ENCODE measurements around the gene VPS35.
"Not testable (repeated sequence)": the region's sequence is repeated elsewhere in the genome, so short reads cannot be mapped to it uniquely, and the experiment has no call there.

The VPS35 gene

DNA sequence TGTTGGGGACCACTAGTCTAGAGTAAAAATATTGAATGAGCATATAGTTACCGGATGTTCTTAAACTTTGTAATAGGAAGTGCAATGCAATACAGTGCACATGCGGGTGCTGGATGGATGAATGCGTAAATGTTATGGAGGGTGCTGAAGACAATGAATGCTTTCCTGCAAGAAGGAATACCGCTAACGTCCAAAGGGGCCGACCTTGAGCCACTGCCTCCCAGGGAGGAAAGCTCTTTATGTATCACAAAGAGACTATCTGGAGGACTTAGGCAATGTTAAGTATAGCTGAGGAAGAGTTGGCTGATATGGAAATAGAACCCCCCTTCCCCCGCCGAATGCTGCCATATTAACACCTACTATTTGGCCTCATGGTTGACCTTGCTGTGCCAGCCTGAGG, 40.3 kb downstream of the VPS35 start:
- H3K4me1 Mint-ChIP-seq: no peaks in the 10 kb centered on the region
- no peaks in the 10 kb centered on the region for H3K27me3 Mint-ChIP-seq
- H3K4me3 Mint-ChIP-seq: no peak overlapping the region
- peaks cover 11 to 14% of the 10 kb centered on the region in 2 donors for H3K9me3 Mint-ChIP-seq
- DNase-seq (no peak), ATAC-seq (no peak)
- H3K27ac Mint-ChIP-seq: no peak overlapping the region

DNA sequence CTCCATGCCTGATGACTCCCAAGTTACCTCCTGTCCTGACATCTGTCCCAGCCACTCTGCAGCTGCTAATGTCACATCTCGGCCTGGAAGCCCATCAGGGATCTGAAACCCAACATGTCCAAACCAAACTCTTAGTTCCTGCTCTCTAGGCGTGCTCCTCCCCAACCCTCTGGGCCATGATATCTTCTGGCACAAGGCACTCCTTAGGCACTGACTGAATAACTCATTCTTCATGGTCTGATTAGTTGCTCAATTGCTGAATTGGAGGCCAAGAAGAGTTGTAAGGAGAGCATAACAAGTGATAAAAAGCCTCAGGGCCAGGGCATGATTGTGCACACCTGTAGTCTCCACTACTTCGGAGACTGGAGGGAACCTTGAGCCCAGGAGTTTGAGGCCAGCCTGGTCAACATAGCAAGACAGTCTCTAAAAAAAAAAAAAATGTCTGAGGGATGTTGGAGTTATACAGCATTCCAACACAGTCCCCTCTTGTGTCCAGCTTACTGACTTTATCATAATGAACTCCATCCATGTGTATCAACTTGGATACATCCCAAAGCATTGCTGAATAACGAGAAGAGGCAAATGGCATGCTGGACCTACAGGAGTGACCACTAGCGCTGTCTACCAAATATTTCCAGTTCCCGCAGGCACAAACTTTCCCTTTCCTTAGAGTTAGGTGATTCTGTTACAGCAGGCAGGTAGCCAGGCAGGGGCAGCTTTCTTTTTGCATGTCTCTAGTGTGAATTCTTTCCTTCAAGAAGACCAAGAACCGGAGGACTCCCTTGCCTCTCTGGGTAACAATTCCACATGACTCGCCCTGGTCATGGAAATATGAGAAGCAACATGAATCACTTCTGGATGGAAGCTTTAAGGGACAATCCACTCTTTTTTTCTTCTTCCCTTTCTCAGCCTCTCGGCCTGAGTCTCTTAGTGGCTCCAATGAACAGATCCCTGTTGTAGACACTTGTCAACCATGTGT, 49.7 kb downstream of the VPS35 start:
- H3K9me3 Mint-ChIP-seq: peaks cover 15% of the 10 kb centered on the region in 2 donors
- H3K27ac Mint-ChIP-seq: no peak overlapping the region
- ATAC-seq: no peak
- DNase-seq: no peak
- no peaks in the 10 kb centered on the region for H3K4me1 Mint-ChIP-seq
- no peaks in the 10 kb centered on the region for H3K27me3 Mint-ChIP-seq
- H3K4me3 Mint-ChIP-seq: no peak overlapping the region

DNA sequence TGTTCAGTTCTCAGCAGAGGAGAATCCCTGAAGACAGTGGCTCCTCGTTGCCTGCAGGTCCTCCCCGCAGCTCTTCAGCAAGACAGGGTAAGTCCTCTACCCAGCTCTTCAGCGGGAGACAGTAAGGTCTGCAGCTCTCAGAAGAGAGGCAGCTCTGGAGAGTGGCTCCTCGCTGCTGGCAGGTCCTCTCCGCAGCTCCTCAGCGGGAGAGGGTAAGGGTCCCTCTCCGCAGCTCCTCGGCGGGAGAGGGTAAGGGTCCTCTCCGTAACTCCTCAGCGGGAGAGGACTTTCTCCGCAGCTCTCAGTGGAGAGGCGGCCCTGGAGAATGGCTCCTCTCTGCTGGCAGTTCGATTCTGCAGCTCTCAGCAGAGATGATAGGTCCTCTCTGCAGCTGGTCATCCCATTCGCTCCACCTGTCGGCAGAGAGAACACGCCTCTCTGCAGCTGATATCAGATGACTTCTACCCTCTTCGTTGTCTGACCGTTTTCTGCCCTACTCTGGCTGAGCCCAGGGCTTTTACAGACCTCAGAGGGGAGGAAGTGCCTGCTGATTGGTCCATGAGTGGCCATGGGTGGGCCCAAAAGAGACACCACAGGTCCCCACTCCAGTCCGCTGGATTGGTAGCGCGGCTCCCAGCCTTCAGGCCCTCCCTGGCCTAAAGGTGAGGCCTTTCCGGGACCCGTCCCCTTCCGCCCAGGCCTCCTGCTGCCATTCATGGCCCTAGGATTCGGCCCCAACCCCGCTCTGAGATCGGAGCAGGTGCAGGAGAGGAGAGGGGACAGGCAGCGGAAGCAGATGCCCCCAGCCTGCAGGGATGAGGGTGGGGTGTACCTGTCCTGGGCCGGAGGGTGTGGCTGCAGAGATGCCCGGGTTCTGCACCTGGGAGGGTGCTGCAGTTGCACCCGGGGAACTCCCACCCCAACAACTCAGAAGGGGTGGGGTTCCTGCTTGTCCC, 55.9 kb downstream of the VPS35 start:
- Mint-ChIP-seq H3K9me3 (no peaks in the 10 kb centered on the region), H3K27me3 (no peaks in the 10 kb centered on the region), H3K4me1 (no peaks in the 10 kb centered on the region), H3K4me3 (no peak overlapping the region), H3K27ac (no peak overlapping the region)
- DNase-seq (no peak), ATAC-seq (peak; percentile 26)

DNA sequence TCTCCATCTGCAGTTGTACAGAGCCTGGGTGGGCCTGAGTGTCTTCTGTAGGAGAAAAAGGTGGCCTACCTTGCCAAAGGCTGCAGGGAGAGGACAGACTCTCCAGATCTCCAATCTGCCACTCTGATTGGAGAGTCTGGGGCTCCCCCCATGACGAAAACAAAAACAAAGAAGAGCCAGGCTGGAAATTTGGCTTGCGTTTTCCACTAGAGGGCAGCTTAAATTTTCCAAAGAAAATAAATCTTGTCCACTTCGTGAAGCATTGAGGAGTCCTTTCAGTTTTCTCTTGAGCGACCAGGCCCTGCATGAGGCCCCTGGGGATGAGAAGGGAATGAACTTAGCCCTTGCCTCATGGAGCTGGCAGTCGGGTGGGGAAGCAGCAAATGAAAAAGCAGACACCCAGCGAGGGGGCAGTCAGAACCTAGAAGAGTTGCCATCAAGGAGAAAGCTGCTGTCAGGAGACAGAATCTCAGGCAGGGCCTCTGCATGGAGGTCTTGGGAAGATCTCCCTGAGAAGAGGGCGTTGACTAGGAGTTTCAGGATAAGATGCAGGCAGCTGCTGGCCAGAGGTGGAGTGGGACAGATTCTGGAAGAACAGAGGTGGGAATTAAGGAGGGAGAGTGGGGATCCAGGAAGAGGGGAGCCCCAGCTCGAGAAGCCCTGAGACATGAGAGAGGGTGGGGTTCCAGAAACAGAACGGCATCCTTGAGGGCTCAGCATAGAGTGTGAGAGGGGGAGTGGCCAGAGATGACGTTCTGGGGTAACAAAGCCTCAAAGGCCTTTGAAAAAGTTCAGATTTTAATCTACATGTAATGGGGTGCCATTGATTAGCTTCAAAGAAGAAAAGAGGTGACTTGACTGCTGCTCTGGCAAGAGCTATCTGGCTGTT, 59.4 kb downstream of the VPS35 start:
- Mint-ChIP-seq H3K4me3 (no peak overlapping the region), H3K27me3 (no peaks in the 10 kb centered on the region), H3K9me3 (no peaks in the 10 kb centered on the region), H3K4me1 (no peaks in the 10 kb centered on the region), H3K27ac (no peak overlapping the region)
- ATAC-seq (no peak), DNase-seq (no peak)

DNA sequence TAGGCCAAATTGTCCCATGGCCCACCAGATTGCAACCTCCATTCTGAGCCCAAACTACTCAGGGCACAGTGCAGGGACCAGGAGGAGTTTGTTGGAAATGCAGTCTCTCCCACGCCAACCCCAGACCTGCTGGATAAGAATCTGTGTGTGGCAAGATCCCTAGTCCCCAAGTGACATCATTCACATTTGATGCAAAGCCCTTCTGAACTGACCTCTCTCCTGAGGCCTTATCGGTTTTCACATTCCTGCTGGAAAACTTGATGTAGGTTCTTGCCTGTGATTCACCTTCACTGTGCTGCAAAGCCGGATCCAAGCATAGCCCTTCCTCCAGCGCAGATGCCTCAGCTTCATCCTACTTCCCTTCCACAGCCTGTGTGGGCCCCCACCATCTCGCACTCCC, 61.2 kb downstream of the VPS35 start:
- no peak overlapping the region for H3K4me3 Mint-ChIP-seq
- ATAC-seq (no peak), DNase-seq (no peak)
- H3K27ac Mint-ChIP-seq: no peak overlapping the region
- H3K9me3 Mint-ChIP-seq: no peaks in the 10 kb centered on the region
- no peaks in the 10 kb centered on the region for H3K27me3 Mint-ChIP-seq
- no peaks in the 10 kb centered on the region for H3K4me1 Mint-ChIP-seq

DNA sequence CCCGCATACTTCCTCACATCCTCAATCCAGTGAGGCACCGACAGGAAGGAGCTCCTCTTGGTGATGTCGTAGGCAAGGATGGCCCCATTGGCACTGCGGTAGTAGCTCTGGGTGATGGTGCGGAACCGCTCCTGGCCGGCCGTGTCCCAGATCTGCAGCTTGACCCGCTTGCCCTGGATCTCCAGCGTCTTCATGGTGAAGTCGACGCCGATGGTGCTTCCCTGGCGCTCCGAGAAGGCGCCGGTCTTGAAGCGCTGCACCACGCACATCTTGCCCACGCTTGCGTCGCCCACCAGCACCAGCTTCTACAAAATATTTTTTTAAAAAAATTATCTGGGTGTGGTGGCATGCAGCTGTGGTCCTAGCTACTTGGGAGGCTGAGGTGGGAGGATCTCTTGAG, 62.3 kb downstream of the VPS35 start:
- not testable (repeated sequence) for H3K27me3 Mint-ChIP-seq, H3K4me1 Mint-ChIP-seq, H3K4me3 Mint-ChIP-seq, ATAC-seq, H3K27ac Mint-ChIP-seq, DNase-seq, H3K9me3 Mint-ChIP-seq

DNA sequence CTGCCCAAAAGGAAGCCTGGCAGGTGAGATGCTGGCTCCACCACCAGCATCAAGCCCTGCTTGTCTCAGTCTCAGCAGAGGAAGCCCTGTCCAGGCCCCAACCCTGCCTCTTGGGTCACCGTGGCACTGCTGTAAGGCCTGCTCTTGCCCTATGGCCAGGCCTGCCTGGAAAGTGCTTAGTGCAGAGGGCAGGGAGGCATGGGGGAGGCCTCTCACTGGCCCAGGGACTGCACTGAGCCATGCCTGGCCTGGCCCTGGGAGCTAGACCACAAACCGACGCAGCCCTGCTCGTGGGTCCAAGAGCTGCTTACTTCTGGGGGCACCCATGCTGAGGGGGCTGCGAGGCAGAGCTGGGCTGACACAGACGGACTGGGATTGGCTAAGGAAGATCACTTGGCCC, 64.1 kb downstream of the VPS35 start:
- H3K9me3 Mint-ChIP-seq, DNase-seq, H3K27me3 Mint-ChIP-seq, ATAC-seq, H3K27ac Mint-ChIP-seq, H3K4me3 Mint-ChIP-seq: not testable (repeated sequence)
- H3K4me1 Mint-ChIP-seq: peaks cover 15% of the 10 kb centered on the region

DNA sequence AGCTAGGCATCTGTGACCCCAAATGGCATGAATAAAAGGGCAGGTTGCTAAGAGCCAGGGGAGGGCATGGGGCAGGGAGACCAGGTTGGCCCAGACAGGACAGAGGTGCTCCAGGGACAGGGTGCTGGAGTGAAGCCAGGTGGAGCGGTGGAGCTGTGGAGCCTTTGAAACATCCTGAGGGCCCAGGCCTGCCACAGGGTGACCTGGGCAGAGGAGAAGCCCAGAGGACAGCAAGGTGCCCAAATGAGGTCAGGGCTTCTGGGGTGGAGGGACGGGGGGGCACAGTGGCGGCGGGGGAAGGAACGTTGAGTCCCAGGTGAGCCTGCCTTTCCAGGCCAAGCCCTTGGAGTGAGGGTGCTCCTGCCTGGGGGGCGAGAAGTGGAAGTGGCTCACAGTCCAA, 65.3 kb downstream of the VPS35 start:
- not testable (repeated sequence) for ATAC-seq, H3K4me3 Mint-ChIP-seq, H3K9me3 Mint-ChIP-seq, H3K27me3 Mint-ChIP-seq, H3K27ac Mint-ChIP-seq, DNase-seq
- H3K4me1 Mint-ChIP-seq: peaks cover 15% of the 10 kb centered on the region

DNA sequence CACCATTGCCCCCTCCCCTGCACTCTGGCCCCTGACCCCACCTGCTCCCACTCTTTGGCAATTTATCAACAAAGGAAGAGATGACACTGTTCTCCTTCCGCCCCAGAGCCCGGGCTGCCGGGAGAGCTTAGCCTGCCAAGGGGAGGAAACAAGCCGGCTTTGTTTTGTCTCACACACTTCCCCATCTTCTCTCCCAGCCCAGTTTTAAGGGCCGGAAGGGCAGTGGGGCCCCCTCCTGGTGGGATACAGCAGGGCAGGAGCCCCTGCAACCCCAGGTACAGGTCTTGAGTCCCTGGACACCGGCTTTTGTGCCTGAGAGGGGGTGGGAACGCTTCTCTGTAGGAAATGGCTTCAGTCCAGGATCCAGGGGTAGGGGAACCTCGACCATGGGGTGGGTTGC, 65.7 kb downstream of the VPS35 start:
- ATAC-seq: peak; percentile 21
- peaks cover 15% of the 10 kb centered on the region for H3K4me1 Mint-ChIP-seq
- peak in 1 of 2 donors; percentile 14 for DNase-seq
- H3K4me3 Mint-ChIP-seq, H3K27me3 Mint-ChIP-seq, H3K9me3 Mint-ChIP-seq, H3K27ac Mint-ChIP-seq: not testable (repeated sequence)

DNA sequence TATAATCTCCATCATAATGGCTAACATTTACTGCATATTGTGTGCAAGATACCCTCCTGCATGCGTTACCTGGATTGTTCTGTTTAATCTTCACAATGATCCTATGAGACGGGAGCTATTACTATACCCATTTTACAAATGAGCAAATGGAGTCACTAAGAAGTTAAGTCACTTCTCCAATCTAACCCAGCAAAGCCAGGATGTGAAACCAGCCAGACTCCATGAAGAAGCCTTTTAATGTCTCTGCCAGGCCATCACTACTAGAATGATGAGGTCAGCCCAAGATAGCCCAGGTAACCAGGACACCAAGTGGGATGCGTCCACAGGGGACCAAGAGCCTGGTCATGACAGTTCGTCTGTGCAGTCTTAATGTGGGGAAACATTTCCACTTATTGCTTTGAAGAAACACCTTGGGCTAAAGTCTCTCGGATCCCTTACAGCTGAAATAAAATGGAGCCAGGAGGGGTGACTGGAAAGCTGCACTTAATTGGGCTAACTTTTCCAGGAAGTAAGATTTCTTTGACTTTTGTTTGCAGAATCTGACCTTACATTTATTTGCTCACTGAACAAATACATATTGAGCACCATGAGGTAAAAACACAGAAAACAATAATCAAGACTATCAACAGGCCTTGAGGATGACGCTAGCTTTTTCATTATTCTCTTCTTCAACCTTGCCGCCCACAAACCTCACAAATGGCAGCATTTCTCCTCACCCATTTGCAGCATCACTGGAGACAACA, 66.9 kb downstream of the VPS35 start:
- Mint-ChIP-seq H3K9me3 (no peaks in the 10 kb centered on the region), H3K4me1 (peaks cover 15% of the 10 kb centered on the region), H3K4me3 (peak overlapping the region; percentile 93 to 98), H3K27ac (peak overlapping the region in 1 of 2 donors; percentile 98), H3K27me3 (no peaks in the 10 kb centered on the region)
- DNase-seq (no peak), ATAC-seq (no peak)

DNA sequence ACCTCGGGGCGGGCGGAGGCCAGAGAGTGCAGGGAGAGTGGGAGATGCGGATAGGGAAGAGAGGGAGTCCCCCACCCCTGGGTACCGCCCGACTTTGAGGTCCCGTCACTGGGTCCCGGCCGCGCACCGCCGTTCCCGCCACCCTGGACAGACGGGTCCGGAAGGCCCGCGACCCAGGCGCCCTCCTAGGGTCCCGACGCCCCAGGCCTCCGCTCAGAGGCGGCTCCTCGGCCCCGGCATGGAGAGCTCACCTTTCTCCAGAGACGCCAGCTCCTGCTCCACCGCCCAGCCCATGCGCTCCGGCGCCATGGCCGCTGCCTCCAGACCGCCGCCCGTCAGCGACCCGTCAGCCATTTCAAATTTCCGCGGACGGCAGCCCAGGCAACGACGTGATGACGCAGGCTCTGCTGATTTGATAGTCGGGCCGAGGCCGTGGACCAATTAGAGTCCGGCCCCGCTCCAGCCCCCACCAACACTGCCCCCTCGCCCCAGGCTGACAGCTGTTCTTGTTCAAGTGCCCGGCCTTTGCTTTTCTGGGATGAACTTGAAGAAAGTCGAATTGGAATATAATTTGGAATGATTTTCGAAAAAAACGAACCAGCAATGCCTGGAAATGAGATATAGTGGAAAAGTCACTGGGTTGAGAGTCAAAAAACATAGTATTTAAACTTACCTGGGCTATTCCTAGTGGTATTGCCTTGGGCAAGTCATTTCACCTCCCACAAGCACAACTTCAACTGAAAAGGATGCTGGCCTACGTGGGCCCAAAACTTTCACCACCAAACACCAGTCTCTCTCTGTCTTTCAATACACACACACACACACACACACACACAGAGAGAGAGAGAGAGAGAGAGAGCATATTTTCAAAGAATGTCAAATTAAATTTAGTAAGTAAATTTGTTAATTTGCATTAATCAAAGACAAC, 67.7 kb downstream of the VPS35 start, which contains the start of gene SHCBP1:
SHCBP1 (minus strand) TSS at position 374 of the 928 bp plus-strand sequence; CDS start at position 354, 20 bp downstream.
- no peaks in the 10 kb centered on the region for H3K27me3 Mint-ChIP-seq
- no peaks in the 10 kb centered on the region for H3K9me3 Mint-ChIP-seq
- ATAC-seq: peak; percentile 95
- H3K4me3 Mint-ChIP-seq: peak within 1 kb of the TSS; percentile 93 to 98
- DNase-seq: peak; percentile 78 to 85
- H3K27ac Mint-ChIP-seq: peak within 1 kb of the TSS; percentile 98 to 99
- H3K4me1 Mint-ChIP-seq: peaks cover 15% of the 10 kb centered on the region

DNA sequence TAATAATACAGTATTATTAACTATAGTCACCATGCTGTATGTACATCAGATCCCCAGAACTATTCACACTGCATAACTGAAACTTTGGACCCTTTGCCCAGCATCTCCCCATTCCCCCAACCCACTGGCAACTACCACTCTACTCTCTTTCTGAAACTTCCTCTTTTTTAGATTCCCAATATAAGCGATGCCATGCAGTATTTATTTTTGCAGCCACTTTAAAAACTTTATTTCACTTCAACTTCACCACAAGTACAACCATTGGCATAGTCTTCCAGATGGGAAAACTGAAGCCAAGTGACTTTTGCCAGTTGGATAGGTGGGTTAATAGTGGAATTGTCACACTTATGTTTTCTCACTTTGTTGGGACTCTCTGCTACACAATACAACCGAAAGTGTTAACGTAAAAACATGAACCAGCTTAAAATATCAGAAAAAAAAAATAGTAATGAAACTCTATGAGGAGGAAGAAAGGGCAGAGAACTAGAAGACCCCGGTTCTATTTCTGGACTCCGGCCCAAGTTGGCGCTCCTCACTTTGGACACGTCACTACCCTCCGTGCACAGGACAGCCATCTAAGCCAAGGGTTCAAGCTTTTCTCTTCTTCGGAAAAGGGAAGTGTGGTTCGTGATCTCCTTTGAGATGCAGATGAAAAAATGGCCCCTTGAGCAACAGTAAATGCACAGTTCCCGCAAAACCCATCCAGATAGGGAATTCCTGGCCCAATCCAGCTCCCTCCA, 68.5 kb downstream of the VPS35 start:
- ATAC-seq: peak; percentile 19
- peaks cover 15% of the 10 kb centered on the region for H3K4me1 Mint-ChIP-seq
- no peaks in the 10 kb centered on the region for H3K9me3 Mint-ChIP-seq
- H3K4me3 Mint-ChIP-seq: peak overlapping the region; percentile 93 to 98
- H3K27me3 Mint-ChIP-seq: no peaks in the 10 kb centered on the region
- DNase-seq: no peak
- peak overlapping the region; percentile 98 to 99 for H3K27ac Mint-ChIP-seq

DNA sequence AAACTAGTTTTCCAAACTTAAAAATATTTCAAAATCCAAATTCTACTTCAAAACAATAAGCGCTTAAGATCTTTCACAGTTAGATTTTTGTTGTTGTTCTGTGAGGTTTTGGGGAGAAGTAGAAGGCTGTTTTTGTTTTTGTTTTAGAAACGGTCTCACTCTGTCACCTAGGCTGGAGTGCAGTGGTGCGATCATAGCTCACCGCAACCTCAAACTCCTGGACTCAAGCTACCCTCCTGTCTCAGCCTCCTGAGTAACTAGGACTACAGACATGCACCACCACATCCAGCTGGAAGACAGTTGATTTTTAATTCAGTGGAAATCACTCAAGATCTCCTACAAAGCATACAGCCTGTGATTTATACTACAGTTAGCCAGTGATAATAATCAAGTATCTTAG, 70.5 kb downstream of the VPS35 start:
- Mint-ChIP-seq H3K27ac (no peak overlapping the region), H3K27me3 (no peaks in the 10 kb centered on the region), H3K4me1 (peaks cover 15% of the 10 kb centered on the region), H3K9me3 (no peaks in the 10 kb centered on the region), H3K4me3 (no peak overlapping the region)
- no peak for DNase-seq
- no peak for ATAC-seq
